A673 (cell line): ENCODE data around the gene TAF9B. TPM values are rescaled to one million over a fixed set of nuclear protein-coding genes. Genes with fewer than 3 reads are reported as not detected.

ENCODE experiments used
- BruUV-seq: library from RNA; stranded (reverse); fragments of 400-500 nt; replicated peaks from 2 replicates; lab custom pipeline; 2021; lab: Mats Ljungman, UMichigan
- CTCF ChIA-PET: fragments of 300-600 bp; sonication (Branson Sonifier 250); formaldehyde crosslinking; loops from one replicate; lab custom pipeline; 2022; ENCODE audit warnings: antibody characterized with exemption; lab: Charles Lee
- POLR2A ChIA-PET: fragments of 300-600 bp; sonication (Branson Sonifier 250); formaldehyde crosslinking; loops from one replicate; lab custom pipeline; 2022; ENCODE audit warnings: antibody characterized with exemption; ENCODE audit not compliant: low non-redundant PET; lab: Charles Lee
- DNase-seq: peaks from one replicate; pipeline ENCODE4 v3.0.0-alpha.2; 2015; ENCODE audit warnings: low spot score
- H3K27ac ChIP-seq: fragments of 200-600 bp; sonication (generic); 2 replicates; pipeline ENCODE4 v1.5.1; 2016; ENCODE audit warnings: mixed run types, low read depth, mild to moderate bottlenecking, mixed read lengths, antibody characterized with exemption, low read length; ENCODE audit not compliant: poor library complexity, severe bottlenecking
- H3K27me3 ChIP-seq: fragments of 200-600 bp; sonication (generic); replicated peaks from 2 replicates; pipeline ENCODE4 v1.6.1; 2017; ENCODE audit warnings: mixed run types, low read depth, mild to moderate bottlenecking, mixed read lengths, antibody characterized with exemption, low read length; ENCODE audit not compliant: insufficient read depth, poor library complexity
- H3K36me3 ChIP-seq: fragments of 200-600 bp; sonication (generic); 2 replicates; pipeline ENCODE4 v1.6.1; 2016; ENCODE audit warnings: mixed run types, mild to moderate bottlenecking, mixed read lengths, antibody characterized with exemption, low read length; ENCODE audit not compliant: insufficient read depth, poor library complexity, severe bottlenecking
- H3K4me1 ChIP-seq: fragments of 200-600 bp; sonication (generic); 2 replicates; pipeline ENCODE4 v1.6.1; 2017; ENCODE audit warnings: mixed run types, mild to moderate bottlenecking, mixed read lengths, antibody characterized with exemption, low read length; ENCODE audit not compliant: insufficient read depth, poor library complexity, severe bottlenecking
- H3K4me3 ChIP-seq: fragments of 200-600 bp; sonication (generic); 2 replicates; pipeline ENCODE4 v1.5.1; 2016; ENCODE audit warnings: low read depth, mixed run types, mild to moderate bottlenecking, mixed read lengths, low read length; ENCODE audit not compliant: poor library complexity, severe bottlenecking
- H3K9me3 ChIP-seq: fragments of 200-600 bp; sonication (generic); 2 replicates; pipeline ENCODE4 v1.6.1; 2016; ENCODE audit warnings: mixed run types, low read depth, mild to moderate bottlenecking, mixed read lengths, antibody characterized with exemption, low read length; ENCODE audit not compliant: poor library complexity, severe bottlenecking
- EZH2 ChIP-seq: fragments of 200-600 bp; sonication (generic); IDR thresholded peaks from 2 replicates; pipeline ENCODE4 v1.6.1; 2017; ENCODE audit warnings: borderline replicate concordance, low read depth, mild to moderate bottlenecking, mixed read lengths, antibody characterized with exemption, low read length; ENCODE audit not compliant: poor library complexity, severe bottlenecking
- intact Hi-C: fragments of 100-400 bp; cut with micrococcal nuclease; formaldehyde crosslinking; loops from one replicate; pipeline ENCODE4 v1.10.0; 2022; ENCODE audit not compliant: unreplicated experiment
- total RNA-seq: library from RNA; stranded (reverse); gene quantifications from 2 replicates; pipeline ENCODE4 v1.2.3, GENCODE V29; 2021
- TF ChIP-seq, protein P1 (sequence below): fragments of 300-800, 200-600 bp; sonication (generic); conservative IDR thresholded peaks from 2 replicates; pipeline ENCODE4 v1.5.1; 2017; ENCODE audit warnings: low read depth, mild to moderate bottlenecking, antibody characterized with exemption, low read length, moderate library complexity, mixed read lengths

The TAF9B gene
- total RNA-seq, 1 experiment from 2014 or later = 41.6 TPM

DNA sequence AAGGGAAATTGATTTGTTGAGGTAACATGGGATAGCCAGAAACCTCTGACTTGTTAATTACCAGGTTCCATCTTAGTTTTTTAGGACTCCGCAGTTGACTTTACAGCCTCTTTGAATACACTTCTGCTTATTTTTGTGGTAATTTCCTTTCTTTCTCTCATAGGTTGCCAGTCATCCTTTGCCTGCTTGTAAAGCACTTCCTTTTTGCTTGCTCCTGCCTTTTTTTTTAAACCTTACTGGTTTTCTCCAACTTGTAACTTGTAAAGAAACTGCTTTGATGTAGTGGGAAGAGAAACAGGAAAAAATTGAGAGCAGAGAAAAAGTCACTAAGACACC is 32.8 kb downstream of the TAF9B start:
- intact Hi-C loops = no loop called here
- H3K27me3 ChIP-seq = no peaks in the 10 kb centered on the region
- CTCF ChIA-PET = no interaction called here

DNA sequence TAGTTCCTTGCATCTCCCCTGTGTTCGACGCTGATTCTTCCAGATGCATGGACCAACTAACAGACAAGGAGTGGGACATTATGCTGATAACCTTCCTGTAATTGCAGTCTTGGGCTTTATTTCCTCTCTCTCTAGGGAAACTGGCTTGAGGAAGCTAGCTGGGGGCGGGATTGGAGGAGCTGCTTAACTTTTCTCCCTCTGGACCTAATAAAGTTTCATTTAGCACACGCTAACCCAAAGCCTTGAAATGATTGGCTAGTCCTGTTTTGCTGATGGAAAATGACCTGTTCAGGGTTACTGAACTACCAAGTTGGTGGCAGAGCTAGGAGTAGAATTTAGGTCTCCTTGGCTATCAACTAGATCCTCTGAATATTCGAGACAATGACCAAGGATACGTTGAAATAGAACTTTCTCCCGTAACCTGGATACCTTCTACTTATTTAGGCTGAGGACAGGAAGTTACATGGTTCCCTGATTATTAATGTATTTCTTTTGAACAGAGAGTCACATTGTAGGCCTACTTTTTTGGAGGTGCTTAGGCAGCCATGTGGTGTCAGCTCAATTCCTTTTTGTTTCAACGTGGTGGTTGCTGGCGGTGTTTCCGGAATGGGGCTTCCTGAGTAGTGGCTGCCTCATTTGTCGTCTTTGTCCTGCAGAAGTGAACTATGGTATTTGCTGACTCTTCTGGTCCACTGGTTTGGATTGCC is 33.4 kb downstream of the TAF9B start:
- peaks cover 6% of the 10 kb centered on the region for H3K4me1 ChIP-seq
- H3K4me3 ChIP-seq = peak overlapping the region; percentile 81
- ChIA-PET POLR2A (interaction anchor here (0.5 kb wide), 1 partner anchor 20 kb away, joined by 3 read pairs; no protein-coding TSS in a partner anchor), CTCF (no interaction called here)
- TF ChIP-seq, protein P1, sequence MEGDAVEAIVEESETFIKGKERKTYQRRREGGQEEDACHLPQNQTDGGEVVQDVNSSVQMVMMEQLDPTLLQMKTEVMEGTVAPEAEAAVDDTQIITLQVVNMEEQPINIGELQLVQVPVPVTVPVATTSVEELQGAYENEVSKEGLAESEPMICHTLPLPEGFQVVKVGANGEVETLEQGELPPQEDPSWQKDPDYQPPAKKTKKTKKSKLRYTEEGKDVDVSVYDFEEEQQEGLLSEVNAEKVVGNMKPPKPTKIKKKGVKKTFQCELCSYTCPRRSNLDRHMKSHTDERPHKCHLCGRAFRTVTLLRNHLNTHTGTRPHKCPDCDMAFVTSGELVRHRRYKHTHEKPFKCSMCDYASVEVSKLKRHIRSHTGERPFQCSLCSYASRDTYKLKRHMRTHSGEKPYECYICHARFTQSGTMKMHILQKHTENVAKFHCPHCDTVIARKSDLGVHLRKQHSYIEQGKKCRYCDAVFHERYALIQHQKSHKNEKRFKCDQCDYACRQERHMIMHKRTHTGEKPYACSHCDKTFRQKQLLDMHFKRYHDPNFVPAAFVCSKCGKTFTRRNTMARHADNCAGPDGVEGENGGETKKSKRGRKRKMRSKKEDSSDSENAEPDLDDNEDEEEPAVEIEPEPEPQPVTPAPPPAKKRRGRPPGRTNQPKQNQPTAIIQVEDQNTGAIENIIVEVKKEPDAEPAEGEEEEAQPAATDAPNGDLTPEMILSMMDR = no peak
- TF ChIP-seq EZH2 = no peak
- no peaks in the 10 kb centered on the region for H3K9me3 ChIP-seq
- H3K27me3 ChIP-seq = no peaks in the 10 kb centered on the region
- H3K27ac ChIP-seq = peak overlapping the region; percentile 88
- peaks cover 19% of the 10 kb centered on the region for H3K36me3 ChIP-seq
- no TSS peak for BruUV-seq
- intact Hi-C loops = no loop called here
- DNase-seq = no peak

More for the DNA sequence above, 32.8 kb downstream of the TAF9B start:
- Histone ChIP-seq H3K36me3 (peaks cover 25% of the 10 kb centered on the region), H3K27ac (peak overlapping the region; percentile 88), H3K4me1 (peaks cover 6% of the 10 kb centered on the region), H3K9me3 (no peaks in the 10 kb centered on the region), H3K4me3 (peak overlapping the region; percentile 81)
- POLR2A ChIA-PET = no interaction called here
- DNase-seq = no peak
- TF ChIP-seq, protein P1 = no peak
- TF ChIP-seq EZH2 = no peak
- no TSS peak for BruUV-seq

DNA sequence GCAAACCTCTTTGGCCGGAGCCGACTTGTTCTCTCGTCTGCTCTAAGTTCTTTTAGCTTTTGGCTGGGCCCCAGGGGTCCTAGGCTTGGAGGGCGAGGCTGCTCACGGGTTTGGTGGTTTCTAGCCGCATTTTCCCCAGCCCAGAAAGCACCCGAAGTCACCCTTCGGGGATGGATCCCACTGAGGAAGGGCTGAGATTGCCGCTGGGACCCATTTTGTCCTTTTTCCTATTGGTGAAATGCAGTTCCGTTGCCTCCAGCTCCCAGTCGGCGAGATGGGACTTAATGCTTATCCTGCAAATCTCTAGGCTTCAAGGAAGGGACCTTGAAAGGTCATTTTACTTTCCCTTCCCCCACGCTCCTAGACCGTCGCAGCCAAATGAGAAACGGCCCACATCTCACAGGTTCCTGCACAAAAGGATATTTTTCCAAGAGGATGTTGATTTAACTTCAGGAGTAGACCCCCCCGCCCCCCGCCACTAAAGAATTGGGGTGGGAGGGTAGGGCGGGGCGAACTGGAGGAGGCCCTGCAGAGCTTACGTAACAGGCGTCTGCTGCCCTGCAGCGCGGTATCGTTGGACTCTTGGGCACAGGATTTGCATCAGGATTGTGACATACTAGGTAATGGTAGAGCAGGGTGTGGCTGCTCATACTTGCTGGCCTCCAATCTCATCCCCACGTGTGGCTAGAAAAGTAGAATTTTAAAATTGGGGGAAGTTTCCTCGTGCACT is 34.8 kb downstream of the TAF9B start:
- no peak for TF ChIP-seq EZH2
- TF ChIP-seq, protein P1 = no peak
- POLR2A ChIA-PET = interaction anchor here (0.6 kb wide), 1 partner anchor 36 kb away, joined by 3 read pairs; no protein-coding TSS in a partner anchor

More for the DNA sequence above, 34.8 kb downstream of the TAF9B start:
- no peaks in the 10 kb centered on the region for H3K9me3 ChIP-seq
- no TSS peak for BruUV-seq
- DNase-seq = peak; percentile 43
- CTCF ChIA-PET = no interaction called here
- no peaks in the 10 kb centered on the region for H3K27me3 ChIP-seq
- H3K36me3 ChIP-seq = peaks cover 7% of the 10 kb centered on the region
- H3K4me1 ChIP-seq = peaks cover 6% of the 10 kb centered on the region
- peak overlapping the region; percentile 81 for H3K4me3 ChIP-seq
- H3K27ac ChIP-seq = peak overlapping the region; percentile 88
- intact Hi-C loops = no loop called here
